Central memory CD4-positive, alpha-beta T cell (primary cell): ENCODE data around the gene JPH3.

Source experiments
- DNase-seq: peaks from one replicate; pipeline ENCODE4 v3.0.0; 2022

JPH3 gene

DNA sequence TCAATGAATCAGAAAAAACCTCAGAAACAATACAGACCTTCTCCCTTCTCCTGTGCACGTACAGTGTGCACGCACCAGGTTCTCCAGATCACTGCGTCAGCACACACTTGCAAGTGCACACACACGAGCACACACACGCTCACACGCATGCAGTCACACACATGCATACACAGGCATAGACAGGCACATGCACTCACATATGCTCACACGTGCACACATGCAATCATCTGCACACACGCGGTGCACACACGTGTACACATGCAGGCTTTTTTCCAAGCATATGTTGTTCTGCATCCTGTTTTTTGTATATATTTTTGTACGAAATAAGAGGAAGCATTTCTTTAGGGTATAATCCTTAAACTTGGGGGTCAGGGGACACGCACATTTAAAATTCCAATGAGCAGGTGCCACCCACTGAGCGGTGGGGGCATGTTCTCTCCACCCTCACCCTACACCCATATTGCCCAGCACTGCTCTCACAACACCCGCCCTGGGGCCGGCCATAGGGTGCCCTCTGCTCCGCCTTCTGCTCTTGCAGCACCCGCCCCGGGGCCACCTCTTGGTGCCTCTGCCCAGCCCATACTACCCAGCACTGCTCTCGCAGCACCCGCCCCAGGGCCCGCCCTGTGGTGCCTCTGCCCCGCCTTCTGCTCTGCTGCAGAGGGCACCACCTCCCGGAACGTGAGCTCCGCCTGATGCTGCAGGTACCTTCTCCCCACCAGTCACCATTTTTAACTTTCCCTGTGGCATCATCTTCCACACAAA is 142.6 kb downstream of the JPH3 start:
- no peak for DNase-seq

DNA sequence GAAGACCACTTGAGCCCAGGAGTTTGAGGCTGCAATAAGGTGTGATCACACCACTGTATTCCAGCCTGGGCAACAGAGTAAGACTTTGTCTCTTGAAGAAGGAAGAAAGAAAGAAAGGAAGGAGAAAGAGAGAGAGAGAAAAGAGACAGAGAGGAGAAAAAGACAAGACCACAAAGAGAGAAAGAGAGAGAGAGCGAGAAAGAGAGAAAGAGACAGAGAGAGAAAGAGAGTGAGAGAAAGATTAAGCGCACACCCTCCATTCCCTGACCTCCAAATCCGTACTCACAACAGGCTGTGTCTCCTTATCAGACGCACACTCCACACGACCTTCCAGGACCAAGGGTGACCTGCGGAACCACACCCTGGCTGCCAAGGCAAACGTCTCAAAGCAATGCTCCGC is 143.9 kb downstream of the JPH3 start:
- DNase-seq, result no peak
